ENCODE results near the gene SELENON. TPM values are rescaled to one million over a fixed set of nuclear protein-coding genes. Genes with fewer than 3 reads are reported as not detected.

Gene SELENON
- total RNA-seq, 4 donors from 2014 or later, result 33.5 to 82.8 (median 39.4) TPM

- no peak for TF ChIP-seq CTCF (IDR thresholded peaks at IDR 0.05)
- TF ChIP-seq EP300 (IDR thresholded peaks at IDR 0.05), result no peak
- no peak for TF ChIP-seq POLR2A (IDR thresholded peaks at IDR 0.05)
- TF ChIP-seq POLR2AphosphoS5 (IDR thresholded peaks at IDR 0.05), result no peak
- Histone ChIP-seq H3K27ac (no peak overlapping the region), H3K4me1 (peaks cover 0 to 39% (median 22%) of the 10 kb centered on the region in 3 donors), H3K4me3 (no peak overlapping the region), H3K9me3 (no peaks in the 10 kb centered on the region), H3K36me3 (peaks cover 0 to 42% of the 10 kb centered on the region in 2 donors), H3K27me3 (no peaks in the 10 kb centered on the region)
- no peak for ATAC-seq
- WGBS, 2 donors (ENCODE audit: low coverage in 1 of 2), result 84 to 100% methylated on average over 5 to 10 of the region's 18 CpGs
Observed at GRCh38 chr1:25782608-25783201, 17.3 kb upstream of the SELENON start.

GRCh38 chr1:25784575-25785051, 15.4 kb upstream of the SELENON start:
- ATAC-seq, result no peak
- Histone ChIP-seq H3K4me1 (peaks cover 0 to 43% (median 22%) of the 10 kb centered on the region in 3 donors), H3K9me3 (no peaks in the 10 kb centered on the region), H3K27ac (peak overlapping the region in 3 of 4 donors; percentile 56 to 70 (median 65)), H3K27me3 (no peaks in the 10 kb centered on the region), H3K4me3 (no peak overlapping the region), H3K36me3 (peaks cover 0 to 24% of the 10 kb centered on the region in 2 donors)
- no peak for TF ChIP-seq CTCF (IDR thresholded peaks at IDR 0.05)
- TF ChIP-seq EP300 (IDR thresholded peaks at IDR 0.05), result no peak
- TF ChIP-seq POLR2AphosphoS5 (IDR thresholded peaks at IDR 0.05), result no peak
- no peak for TF ChIP-seq POLR2A (IDR thresholded peaks at IDR 0.05)
- 32 to 42% methylated on average over 6 to 9 of the region's 9 CpGs for WGBS, 2 donors (ENCODE audit: low coverage in 1 of 2)

- Histone ChIP-seq H3K9me3 (no peaks in the 10 kb centered on the region), H3K4me1 (peaks cover 0 to 43% (median 22%) of the 10 kb centered on the region in 3 donors), H3K27me3 (no peaks in the 10 kb centered on the region), H3K36me3 (peaks cover 0 to 24% of the 10 kb centered on the region in 2 donors), H3K27ac (peak overlapping the region in 3 of 4 donors; percentile 56 to 70 (median 65)), H3K4me3 (no peak overlapping the region)
- TF ChIP-seq POLR2AphosphoS5 (IDR thresholded peaks at IDR 0.05), result no peak
- no peak for TF ChIP-seq CTCF (IDR thresholded peaks at IDR 0.05)
- TF ChIP-seq EP300 (IDR thresholded peaks at IDR 0.05), result no peak
- TF ChIP-seq POLR2A (IDR thresholded peaks at IDR 0.05), result no peak
- WGBS, 2 donors (ENCODE audit: low coverage in 1 of 2), result 90 to 100% methylated on average over 2 to 3 of the region's 10 CpGs
- ATAC-seq, result no peak
Observed at GRCh38 chr1:25785333-25786067, 14.5 kb upstream of the SELENON start.

- peaks cover 0 to 43% (median 22%) of the 10 kb centered on the region in 3 donors for H3K4me1 ChIP-seq
- no peaks in the 10 kb centered on the region for H3K9me3 ChIP-seq
- peak; percentile 52 for ATAC-seq
- no peaks in the 10 kb centered on the region for H3K27me3 ChIP-seq
- 0 to 39% methylated on average over 4 of the region's 11 CpGs for WGBS, 2 donors (ENCODE audit: low coverage in 1 of 2)
- TF ChIP-seq CTCF (IDR thresholded peaks at IDR 0.05) (no peak), POLR2AphosphoS5 (IDR thresholded peaks at IDR 0.05) (no peak), POLR2A (IDR thresholded peaks at IDR 0.05) (no peak), EP300 (IDR thresholded peaks at IDR 0.05) (no peak)
- H3K36me3 ChIP-seq, result peaks cover 0 to 24% of the 10 kb centered on the region in 2 donors
- H3K4me3 ChIP-seq, result no peak overlapping the region
- H3K27ac ChIP-seq, result peak overlapping the region in 3 of 4 donors; percentile 55 to 65 (median 56)
Observed at GRCh38 chr1:25786887-25787759, 12.9 kb upstream of the SELENON start.
